PC-9 (cell line): Measurements from ENCODE around the gene GATD1.

Experiments used
- CTCF ChIP-seq: fragments of 200-600 bp; sonication (generic); conservative IDR thresholded peaks from 2 replicates; pipeline ENCODE4 v1.6.1; 2017; ENCODE audit warnings: mixed run types, antibody characterized with exemption, mild to moderate bottlenecking, moderate library complexity
- EZH2 ChIP-seq: fragments of 200-600 bp; sonication (generic); IDR thresholded peaks from 2 replicates; pipeline ENCODE4 v1.8.0; 2017; ENCODE audit warnings: antibody characterized with exemption, low read depth

DNA sequence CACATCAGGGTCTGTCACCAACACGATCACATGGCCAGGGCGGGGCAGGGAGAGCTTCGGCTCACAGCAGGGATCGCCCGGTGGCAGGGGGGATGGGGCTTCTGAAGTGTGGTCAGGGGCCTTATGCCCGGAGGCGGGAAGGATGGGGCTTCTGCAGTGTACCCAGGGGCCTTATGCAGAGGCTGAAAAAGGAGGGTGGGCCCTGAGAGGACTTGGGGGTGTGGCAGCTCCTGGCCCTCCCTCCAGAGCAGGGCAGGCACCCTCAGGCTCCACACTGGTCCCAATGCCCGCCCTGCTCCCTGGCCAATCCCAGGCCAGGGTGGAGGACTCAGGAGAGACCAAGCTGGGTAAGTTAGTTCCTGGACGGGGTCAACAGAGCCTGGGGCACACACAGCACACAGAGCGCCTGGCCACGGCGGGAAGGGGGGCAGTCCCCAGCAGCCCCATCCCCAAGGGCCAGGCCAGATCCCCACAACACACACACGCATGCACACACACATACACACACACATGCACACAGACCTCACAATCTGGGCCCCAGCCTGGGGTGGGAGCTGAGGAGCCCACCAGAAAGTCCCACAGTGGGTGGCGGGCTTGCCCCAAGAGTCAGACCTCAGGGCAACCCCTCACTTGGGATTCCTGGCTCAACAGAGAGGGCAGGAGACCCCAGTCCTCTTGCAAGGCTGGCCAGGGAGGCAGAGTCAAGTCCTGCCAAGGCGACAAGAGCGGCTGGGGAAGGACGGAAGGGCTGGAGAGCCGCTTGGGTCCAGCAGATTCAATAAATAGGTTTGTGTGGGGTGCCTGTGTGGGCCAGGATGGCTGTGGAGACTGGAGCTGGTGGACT is 13.7 kb upstream of the GATD1 start:
- TF ChIP-seq CTCF (no peak), EZH2 (no peak)
